ENCODE measurements around the gene PNPLA2.

The PNPLA2 gene

GRCh38 chr11:827146-827896 is 8.6 kb downstream of the PNPLA2 start:
- CTCF ChIA-PET = no interaction called here
- POLR2A ChIA-PET = interaction anchor here (1.1 to 8.0 kb wide), 3 partner anchors 8 to 22 kb away, joined by 3 to 63 read pairs (median 11); partner anchors contain the start of genes PNPLA2, POLR2L and TSPAN4
- TF ChIP-seq ELF4 (IDR thresholded peaks at IDR 0.05) (no peak), ZNF384 (IDR thresholded peaks at IDR 0.05) (no peak), SUZ12 (IDR thresholded peaks at IDR 0.05) (no peak), FOXA1 (IDR thresholded peaks at IDR 0.05) (no peak)
- DNase-seq (ENCODE audit: extremely low spot score) = no peak

- ChIA-PET CTCF (no interaction called here), POLR2A (interaction anchor here (2.2 to 8.0 kb wide), 2 partner anchors 9 to 15 kb away, joined by 11 to 63 read pairs; partner anchors contain the start of genes PNPLA2, POLR2L and TSPAN4)
- no peak for DNase-seq (ENCODE audit: extremely low spot score)
- TF ChIP-seq L3MBTL2 (conservative IDR thresholded peaks at IDR 0.05) = no peak
- TF ChIP-seq CTBP1 (IDR thresholded peaks at IDR 0.05; ENCODE audit: borderline replicate concordance) = no peak
- TF ChIP-seq BHLHE40 (IDR thresholded peaks at IDR 0.05; ENCODE audit: borderline replicate concordance) = no peak
- TF ChIP-seq HDGF (IDR thresholded peaks at IDR 0.05; ENCODE audit: borderline replicate concordance) = no peak
- TF ChIP-seq ARNT (IDR thresholded peaks at IDR 0.05) = no peak
- no peak for TF ChIP-seq NFRKB (IDR thresholded peaks at IDR 0.05)
- TF ChIP-seq SUZ12 (IDR thresholded peaks at IDR 0.05) = no peak
- TF ChIP-seq PKNOX1 (IDR thresholded peaks at IDR 0.05) = no peak
- no peak for TF ChIP-seq FOXK2 (IDR thresholded peaks at IDR 0.05)
- TF ChIP-seq LEF1 (IDR thresholded peaks at IDR 0.05; ENCODE audit: borderline replicate concordance) = no peak
- TF ChIP-seq TARDBP (IDR thresholded peaks at IDR 0.05) = no peak
- no peak for TF ChIP-seq FOXM1 (IDR thresholded peaks at IDR 0.05; ENCODE audit: borderline replicate concordance)
- TF ChIP-seq SP1 (IDR thresholded peaks at IDR 0.05) = no peak
- no peak for TF ChIP-seq ZNF384 (IDR thresholded peaks at IDR 0.05)
- no peak for TF ChIP-seq ELF4 (IDR thresholded peaks at IDR 0.05)
- no peak for TF ChIP-seq FOXA1 (IDR thresholded peaks at IDR 0.05)
Measured at GRCh38 chr11:827897-828192, 9.1 kb downstream of the PNPLA2 start, which contains the start of gene CRACR2B. TSS of gene CRACR2B (plus strand) at chr11:827919. CDS start at chr11:828608, 689 bp downstream.

- ChIA-PET POLR2A (interaction anchor here (2.2 to 8.0 kb wide), 3 partner anchors 10 to 20 kb away, joined by 11 to 63 read pairs (median 11); partner anchors contain the start of genes PNPLA2, POLR2L, RPLP2 and TSPAN4), CTCF (no interaction called here)
- TF ChIP-seq ELF4 (IDR thresholded peaks at IDR 0.05) (no peak), FOXA1 (IDR thresholded peaks at IDR 0.05) (no peak), LEF1 (IDR thresholded peaks at IDR 0.05; ENCODE audit: borderline replicate concordance) (no peak), BHLHE40 (IDR thresholded peaks at IDR 0.05; ENCODE audit: borderline replicate concordance) (no peak), L3MBTL2 (conservative IDR thresholded peaks at IDR 0.05) (no peak), TARDBP (IDR thresholded peaks at IDR 0.05) (no peak), NFRKB (IDR thresholded peaks at IDR 0.05) (no peak), PKNOX1 (IDR thresholded peaks at IDR 0.05) (no peak), HDGF (IDR thresholded peaks at IDR 0.05; ENCODE audit: borderline replicate concordance) (no peak), SP1 (IDR thresholded peaks at IDR 0.05) (no peak), ZNF384 (IDR thresholded peaks at IDR 0.05) (no peak), CTBP1 (IDR thresholded peaks at IDR 0.05; ENCODE audit: borderline replicate concordance) (no peak), FOXK2 (IDR thresholded peaks at IDR 0.05) (no peak), FOXM1 (IDR thresholded peaks at IDR 0.05; ENCODE audit: borderline replicate concordance) (no peak), SUZ12 (IDR thresholded peaks at IDR 0.05) (no peak), ARNT (IDR thresholded peaks at IDR 0.05) (no peak)
- DNase-seq (ENCODE audit: extremely low spot score) = no peak
Measured at GRCh38 chr11:828506-829175, 9.9 kb downstream of the PNPLA2 start.

- TF ChIP-seq CTBP1 (IDR thresholded peaks at IDR 0.05; ENCODE audit: borderline replicate concordance) = no peak
- no peak for TF ChIP-seq FOXA1 (IDR thresholded peaks at IDR 0.05)
- TF ChIP-seq SUZ12 (IDR thresholded peaks at IDR 0.05) = no peak
- TF ChIP-seq HDGF (IDR thresholded peaks at IDR 0.05; ENCODE audit: borderline replicate concordance) = no peak
- no peak for TF ChIP-seq ZNF384 (IDR thresholded peaks at IDR 0.05)
- no peak for TF ChIP-seq SP1 (IDR thresholded peaks at IDR 0.05)
- no peak for TF ChIP-seq FOXM1 (IDR thresholded peaks at IDR 0.05; ENCODE audit: borderline replicate concordance)
- no peak for TF ChIP-seq ARNT (IDR thresholded peaks at IDR 0.05)
- TF ChIP-seq ELF4 (IDR thresholded peaks at IDR 0.05) = no peak
- DNase-seq (ENCODE audit: extremely low spot score) = no peak
- ChIA-PET CTCF (no interaction called here), POLR2A (interaction anchor here (2.2 to 8.0 kb wide), 3 partner anchors 10 to 20 kb away, joined by 11 to 63 read pairs (median 11); partner anchors contain the start of genes PNPLA2, POLR2L, RPLP2 and TSPAN4)
Measured at GRCh38 chr11:829176-829846, 10.6 kb downstream of the PNPLA2 start.

GRCh38 chr11:829847-830294 is 11.2 kb downstream of the PNPLA2 start:
- POLR2A ChIA-PET = interaction anchor here (2.2 to 8.0 kb wide), 4 partner anchors 10 to 21 kb away, joined by 11 to 63 read pairs (median 26); partner anchors contain the start of genes PNPLA2, POLR2L, RPLP2 and TSPAN4
- CTCF ChIA-PET = no interaction called here
- DNase-seq (ENCODE audit: extremely low spot score) = no peak
- TF ChIP-seq SP1 (IDR thresholded peaks at IDR 0.05) (no peak), PKNOX1 (IDR thresholded peaks at IDR 0.05) (no peak), ELF4 (IDR thresholded peaks at IDR 0.05) (no peak), LEF1 (IDR thresholded peaks at IDR 0.05; ENCODE audit: borderline replicate concordance) (no peak), ARNT (IDR thresholded peaks at IDR 0.05) (no peak), FOXK2 (IDR thresholded peaks at IDR 0.05) (no peak), NFRKB (IDR thresholded peaks at IDR 0.05) (no peak), HDGF (IDR thresholded peaks at IDR 0.05; ENCODE audit: borderline replicate concordance) (no peak), BHLHE40 (IDR thresholded peaks at IDR 0.05; ENCODE audit: borderline replicate concordance) (no peak), L3MBTL2 (conservative IDR thresholded peaks at IDR 0.05) (no peak), FOXM1 (IDR thresholded peaks at IDR 0.05; ENCODE audit: borderline replicate concordance) (no peak), ZNF384 (IDR thresholded peaks at IDR 0.05) (no peak), TARDBP (IDR thresholded peaks at IDR 0.05) (no peak), SUZ12 (IDR thresholded peaks at IDR 0.05) (no peak), CTBP1 (IDR thresholded peaks at IDR 0.05; ENCODE audit: borderline replicate concordance) (no peak), FOXA1 (IDR thresholded peaks at IDR 0.05) (no peak)
